ENCODE data around the gene ARHGEF28. TPM values are rescaled to one million over a fixed set of nuclear protein-coding genes. Genes with fewer than 3 reads are reported as not detected.

Gene ARHGEF28
- polyA plus RNA-seq, 1 donor from 2014 or later, result not detected

DNA sequence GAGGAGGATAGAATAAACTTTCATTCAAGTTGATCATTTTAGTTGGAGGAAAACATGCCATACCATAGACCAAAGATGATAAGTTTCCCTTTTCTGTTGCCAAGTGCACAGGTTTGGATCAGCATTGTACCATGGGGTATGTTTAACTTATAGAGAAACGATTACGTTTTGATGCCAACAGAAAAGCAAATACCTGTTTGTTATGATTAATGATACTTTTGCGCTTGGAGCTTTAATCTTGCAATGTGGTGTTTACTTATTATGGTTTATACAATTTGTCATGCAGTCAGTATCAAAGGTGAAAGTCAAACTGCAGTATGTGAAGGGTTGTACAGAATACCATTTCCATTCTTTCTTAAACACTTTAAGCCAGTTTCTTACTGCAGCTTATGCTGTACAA lies 13.2 kb upstream of the ARHGEF28 start:
- Histone ChIP-seq H3F3A (ENCODE audit: insufficient read depth, low read length, poor library complexity, severe bottlenecking) (no peaks in the 10 kb centered on the region), H3K4me3 (ENCODE audit: low read length) (no peak overlapping the region), H2AFZ (ENCODE audit: low read depth, low read length) (no peak overlapping the region), H3K4me2 (ENCODE audit: low read length) (no peak overlapping the region), H4K20me1 (ENCODE audit: insufficient read depth) (no peaks in the 10 kb centered on the region), H3K36me3 (ENCODE audit: insufficient read depth, low read length) (no peaks in the 10 kb centered on the region), H3K79me2 (replicated peaks; ENCODE audit: insufficient read depth, low read length) (no peaks in the 10 kb centered on the region), H3K9me2 (ENCODE audit: insufficient read depth, low read length) (no peaks in the 10 kb centered on the region), H3K27me3 (ENCODE audit: insufficient read depth, low read depth, low read length) (no peaks in the 10 kb centered on the region), H3K9me3 (ENCODE audit: low read length) (no peaks in the 10 kb centered on the region), H3K9ac (ENCODE audit: low read length) (no peak overlapping the region), H3K27ac (ENCODE audit: low read length) (no peak overlapping the region)
- no peak for TF ChIP-seq EZH2 (IDR thresholded peaks at IDR 0.05; ENCODE audit: borderline replicate concordance, insufficient read depth, low read length, poor library complexity, severe bottlenecking)
- no peak for TF ChIP-seq SMC3 (conservative IDR thresholded peaks at IDR 0.05; ENCODE audit: poor library complexity)
- TF ChIP-seq, protein P1, sequence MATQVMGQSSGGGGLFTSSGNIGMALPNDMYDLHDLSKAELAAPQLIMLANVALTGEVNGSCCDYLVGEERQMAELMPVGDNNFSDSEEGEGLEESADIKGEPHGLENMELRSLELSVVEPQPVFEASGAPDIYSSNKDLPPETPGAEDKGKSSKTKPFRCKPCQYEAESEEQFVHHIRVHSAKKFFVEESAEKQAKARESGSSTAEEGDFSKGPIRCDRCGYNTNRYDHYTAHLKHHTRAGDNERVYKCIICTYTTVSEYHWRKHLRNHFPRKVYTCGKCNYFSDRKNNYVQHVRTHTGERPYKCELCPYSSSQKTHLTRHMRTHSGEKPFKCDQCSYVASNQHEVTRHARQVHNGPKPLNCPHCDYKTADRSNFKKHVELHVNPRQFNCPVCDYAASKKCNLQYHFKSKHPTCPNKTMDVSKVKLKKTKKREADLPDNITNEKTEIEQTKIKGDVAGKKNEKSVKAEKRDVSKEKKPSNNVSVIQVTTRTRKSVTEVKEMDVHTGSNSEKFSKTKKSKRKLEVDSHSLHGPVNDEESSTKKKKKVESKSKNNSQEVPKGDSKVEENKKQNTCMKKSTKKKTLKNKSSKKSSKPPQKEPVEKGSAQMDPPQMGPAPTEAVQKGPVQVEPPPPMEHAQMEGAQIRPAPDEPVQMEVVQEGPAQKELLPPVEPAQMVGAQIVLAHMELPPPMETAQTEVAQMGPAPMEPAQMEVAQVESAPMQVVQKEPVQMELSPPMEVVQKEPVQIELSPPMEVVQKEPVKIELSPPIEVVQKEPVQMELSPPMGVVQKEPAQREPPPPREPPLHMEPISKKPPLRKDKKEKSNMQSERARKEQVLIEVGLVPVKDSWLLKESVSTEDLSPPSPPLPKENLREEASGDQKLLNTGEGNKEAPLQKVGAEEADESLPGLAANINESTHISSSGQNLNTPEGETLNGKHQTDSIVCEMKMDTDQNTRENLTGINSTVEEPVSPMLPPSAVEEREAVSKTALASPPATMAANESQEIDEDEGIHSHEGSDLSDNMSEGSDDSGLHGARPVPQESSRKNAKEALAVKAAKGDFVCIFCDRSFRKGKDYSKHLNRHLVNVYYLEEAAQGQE (IDR thresholded peaks at IDR 0.05; ENCODE audit: borderline replicate concordance), result no peak
- no peak for TF ChIP-seq RAD21 (conservative IDR thresholded peaks at IDR 0.05)
- TF ChIP-seq MXI1 (conservative IDR thresholded peaks at IDR 0.05; ENCODE audit: poor library complexity, severe bottlenecking), result no peak
- TF ChIP-seq, protein P2, sequence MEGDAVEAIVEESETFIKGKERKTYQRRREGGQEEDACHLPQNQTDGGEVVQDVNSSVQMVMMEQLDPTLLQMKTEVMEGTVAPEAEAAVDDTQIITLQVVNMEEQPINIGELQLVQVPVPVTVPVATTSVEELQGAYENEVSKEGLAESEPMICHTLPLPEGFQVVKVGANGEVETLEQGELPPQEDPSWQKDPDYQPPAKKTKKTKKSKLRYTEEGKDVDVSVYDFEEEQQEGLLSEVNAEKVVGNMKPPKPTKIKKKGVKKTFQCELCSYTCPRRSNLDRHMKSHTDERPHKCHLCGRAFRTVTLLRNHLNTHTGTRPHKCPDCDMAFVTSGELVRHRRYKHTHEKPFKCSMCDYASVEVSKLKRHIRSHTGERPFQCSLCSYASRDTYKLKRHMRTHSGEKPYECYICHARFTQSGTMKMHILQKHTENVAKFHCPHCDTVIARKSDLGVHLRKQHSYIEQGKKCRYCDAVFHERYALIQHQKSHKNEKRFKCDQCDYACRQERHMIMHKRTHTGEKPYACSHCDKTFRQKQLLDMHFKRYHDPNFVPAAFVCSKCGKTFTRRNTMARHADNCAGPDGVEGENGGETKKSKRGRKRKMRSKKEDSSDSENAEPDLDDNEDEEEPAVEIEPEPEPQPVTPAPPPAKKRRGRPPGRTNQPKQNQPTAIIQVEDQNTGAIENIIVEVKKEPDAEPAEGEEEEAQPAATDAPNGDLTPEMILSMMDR (IDR thresholded peaks at IDR 0.05; ENCODE audit: poor library complexity, severe bottlenecking), result no peak
- no peak for TF ChIP-seq TAF1 (IDR thresholded peaks at IDR 0.05; ENCODE audit: low read depth)
- TF ChIP-seq POLR2AphosphoS5 (IDR thresholded peaks at IDR 0.05), result no peak
- TF ChIP-seq EP300 (conservative IDR thresholded peaks at IDR 0.05; ENCODE audit: poor library complexity, severe bottlenecking), result no peak

DNA sequence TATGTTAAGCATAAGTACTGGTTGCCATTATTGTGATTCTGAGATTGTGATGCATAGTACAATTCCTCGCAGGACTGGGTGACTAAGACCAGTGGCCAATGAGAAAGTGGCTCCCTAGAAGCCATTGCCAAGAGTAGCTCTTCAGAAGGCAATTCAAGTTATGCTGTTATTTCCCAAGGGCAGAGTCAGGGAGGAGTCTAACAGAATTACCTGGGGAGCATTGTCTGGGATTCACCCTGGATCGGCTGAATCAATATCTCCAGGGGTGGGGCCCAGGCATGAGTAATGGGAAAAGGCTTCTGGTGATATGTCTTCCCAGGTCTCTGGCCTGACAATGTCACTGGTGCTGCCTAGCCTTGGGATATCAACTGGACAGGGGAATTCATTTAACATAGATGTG lies 10.9 kb upstream of the ARHGEF28 start:
- no peaks in the 10 kb centered on the region for H3K27me3 ChIP-seq (ENCODE audit: insufficient read depth, low read depth, low read length)
- H3K4me3 ChIP-seq (ENCODE audit: low read length), result no peak overlapping the region
- TF ChIP-seq, protein P1 (IDR thresholded peaks at IDR 0.05; ENCODE audit: borderline replicate concordance), result no peak
- TF ChIP-seq MXI1 (conservative IDR thresholded peaks at IDR 0.05; ENCODE audit: poor library complexity, severe bottlenecking) (no peak), EP300 (conservative IDR thresholded peaks at IDR 0.05; ENCODE audit: poor library complexity, severe bottlenecking) (no peak), SMC3 (conservative IDR thresholded peaks at IDR 0.05; ENCODE audit: poor library complexity) (no peak), POLR2AphosphoS5 (IDR thresholded peaks at IDR 0.05) (no peak)
- TF ChIP-seq, protein P2 (IDR thresholded peaks at IDR 0.05; ENCODE audit: poor library complexity, severe bottlenecking), result no peak
- H3K79me2 ChIP-seq (replicated peaks; ENCODE audit: insufficient read depth, low read length), result no peaks in the 10 kb centered on the region
- no peak overlapping the region for H3K4me2 ChIP-seq (ENCODE audit: low read length)
- no peaks in the 10 kb centered on the region for H3K9me3 ChIP-seq (ENCODE audit: low read length)
- H2AFZ ChIP-seq (ENCODE audit: low read depth, low read length), result no peak overlapping the region
- no peaks in the 10 kb centered on the region for H3K36me3 ChIP-seq (ENCODE audit: insufficient read depth, low read length)
- no peaks in the 10 kb centered on the region for H4K20me1 ChIP-seq (ENCODE audit: insufficient read depth)
- no peak overlapping the region for H3K27ac ChIP-seq (ENCODE audit: low read length)
- no peak overlapping the region for H3K9ac ChIP-seq (ENCODE audit: low read length)
- H3F3A ChIP-seq (ENCODE audit: insufficient read depth, low read length, poor library complexity, severe bottlenecking), result no peaks in the 10 kb centered on the region
- H3K9me2 ChIP-seq (ENCODE audit: insufficient read depth, low read length), result no peaks in the 10 kb centered on the region

All from neural cell (in vitro differentiated cells).